Fibroblast of peridontal ligament (primary cell): ENCODE data around the gene ACTL8.

Experiments
- DNase-seq: peaks from one replicate; pipeline ENCODE4 v3.0.0-alpha.2; 2010; ENCODE audit errors: extremely low read depth

Gene ACTL8

GRCh38 chr1:17845583-17845982, 90.5 kb downstream of the ACTL8 start:
- no peak for DNase-seq

DNA sequence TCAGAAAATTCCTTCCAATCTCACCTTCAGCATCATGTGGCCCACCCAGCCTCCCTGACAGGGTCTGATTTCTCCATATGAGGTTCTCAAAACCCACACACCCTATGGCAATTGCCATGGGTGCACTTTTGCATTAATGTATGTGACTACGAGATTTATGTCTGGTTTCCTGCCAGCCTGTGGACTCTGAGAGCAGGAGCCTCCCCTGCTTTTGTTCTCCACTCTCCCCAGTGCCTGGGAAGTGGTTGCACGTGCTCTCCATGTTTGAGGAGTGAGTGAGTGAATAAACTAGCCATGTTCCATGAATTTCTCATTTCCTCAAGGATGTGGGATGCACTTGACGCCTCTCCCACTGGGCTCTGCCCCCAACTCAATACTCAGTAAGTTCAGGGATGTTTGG, 91.2 kb downstream of the ACTL8 start:
- no peak for DNase-seq

DNA sequence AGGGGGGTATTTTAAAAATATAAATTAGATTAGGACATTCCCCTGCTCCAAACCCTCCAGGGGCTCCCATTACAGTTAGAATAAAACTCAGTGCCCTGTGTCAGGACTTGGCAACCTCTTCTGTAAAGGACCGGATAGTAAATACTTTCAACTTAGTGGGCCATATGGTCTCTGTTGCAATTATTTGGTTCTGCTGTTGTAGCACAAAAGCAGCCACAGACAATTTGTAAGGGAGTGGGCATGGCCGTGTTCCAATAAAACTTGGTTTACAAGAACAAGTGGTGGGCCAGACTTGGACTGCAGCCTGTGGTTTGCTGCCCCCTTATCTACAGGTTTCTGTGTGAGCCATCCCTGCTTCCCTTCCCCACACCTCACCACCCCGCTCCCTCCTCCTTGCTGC, 92.0 kb downstream of the ACTL8 start:
- no peak for DNase-seq

DNA sequence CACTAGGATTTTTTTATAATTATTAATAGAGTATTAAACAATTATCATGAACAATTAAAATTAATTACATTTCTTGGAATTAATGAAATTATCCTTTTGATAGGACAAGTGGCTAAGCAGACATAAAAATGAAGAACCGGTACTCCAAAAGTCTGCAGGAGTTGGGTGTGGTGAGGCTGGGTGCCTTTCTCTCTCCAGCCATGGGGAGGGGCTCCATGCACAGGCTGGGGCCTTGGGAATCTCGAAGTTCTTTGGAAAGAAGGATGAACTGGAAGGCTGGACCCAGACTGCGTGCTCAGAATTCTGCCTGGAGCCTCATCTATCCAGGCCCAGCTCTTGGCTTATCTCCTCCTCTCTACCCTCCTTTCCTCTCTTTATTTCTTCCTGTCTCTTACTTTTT, 94.1 kb downstream of the ACTL8 start:
- DNase-seq = peak; percentile 36

GRCh38 chr1:17851056-17851455, 95.9 kb downstream of the ACTL8 start:
- DNase-seq = no peak

DNA sequence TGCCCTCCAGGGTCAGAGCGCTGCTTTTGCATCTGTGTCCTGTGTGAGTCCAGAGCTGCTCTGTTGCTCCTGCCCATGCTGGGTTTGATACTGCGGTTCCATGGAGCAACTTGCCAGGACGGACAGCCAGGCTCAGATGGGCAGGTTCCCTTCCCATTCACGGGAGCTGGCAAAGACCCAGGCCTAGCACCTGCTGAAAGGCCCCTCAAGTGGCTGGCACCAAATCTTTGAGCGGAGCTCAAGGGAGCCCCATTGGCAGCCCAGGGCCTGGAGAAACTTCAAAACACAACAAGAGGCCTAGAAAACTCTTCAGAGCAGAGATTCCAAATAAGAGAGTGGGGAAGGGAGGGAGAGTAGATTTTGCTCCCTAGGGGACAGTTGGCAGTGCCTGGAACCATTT, 97.2 kb downstream of the ACTL8 start:
- no peak for DNase-seq

- DNase-seq = no peak
Observed at GRCh38 chr1:17853241-17853935, 98.3 kb downstream of the ACTL8 start.

DNA sequence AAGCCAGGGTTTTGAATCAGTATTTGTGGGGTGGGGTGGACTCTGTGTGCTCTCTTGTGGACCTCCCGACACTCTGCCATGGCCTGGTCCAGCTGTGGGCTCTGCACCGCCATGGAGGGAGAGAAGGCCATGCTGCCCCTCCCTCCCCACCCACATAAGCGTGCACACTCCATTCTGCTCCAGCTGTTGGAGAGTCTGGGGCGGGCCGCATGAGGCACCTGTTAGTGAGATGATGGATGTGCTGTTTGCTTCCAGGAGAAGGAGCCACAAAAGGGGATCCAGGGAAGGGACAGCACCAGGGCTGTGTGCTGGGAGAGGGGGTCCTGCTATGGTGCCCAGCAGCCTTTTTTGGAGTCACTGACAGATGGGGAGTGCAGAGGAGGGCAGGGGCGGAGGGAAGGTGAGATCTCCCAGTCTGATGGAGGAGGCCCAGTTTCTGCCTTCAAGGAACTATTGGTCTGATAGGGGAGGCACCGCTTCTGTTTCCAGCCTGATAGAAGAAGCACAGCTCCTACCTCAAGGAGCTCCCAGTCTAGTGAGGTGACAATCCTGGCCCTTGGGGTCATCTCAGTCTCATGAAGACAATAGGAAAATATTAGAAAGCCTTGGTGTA, 101.5 kb downstream of the ACTL8 start:
- no peak for DNase-seq

DNA sequence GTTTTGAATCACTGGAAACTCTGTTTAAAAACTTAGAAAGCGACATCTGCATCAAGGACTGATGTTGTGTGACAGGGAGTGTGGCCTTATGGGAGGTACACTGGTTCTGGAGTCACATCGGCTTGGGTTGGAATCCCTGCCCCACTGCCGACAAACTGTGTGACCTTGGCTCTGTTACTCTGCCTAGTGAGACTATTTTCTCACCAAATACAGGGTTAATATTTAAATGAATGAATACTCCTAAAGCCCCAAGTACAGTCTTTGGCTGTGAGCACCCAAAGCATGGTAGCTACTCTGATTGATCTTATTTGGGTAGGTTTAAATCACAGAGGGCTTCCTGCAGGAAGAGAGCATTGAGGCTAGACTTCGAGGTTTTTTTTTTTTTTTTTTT, 102.0 kb downstream of the ACTL8 start:
- no peak for DNase-seq

DNA sequence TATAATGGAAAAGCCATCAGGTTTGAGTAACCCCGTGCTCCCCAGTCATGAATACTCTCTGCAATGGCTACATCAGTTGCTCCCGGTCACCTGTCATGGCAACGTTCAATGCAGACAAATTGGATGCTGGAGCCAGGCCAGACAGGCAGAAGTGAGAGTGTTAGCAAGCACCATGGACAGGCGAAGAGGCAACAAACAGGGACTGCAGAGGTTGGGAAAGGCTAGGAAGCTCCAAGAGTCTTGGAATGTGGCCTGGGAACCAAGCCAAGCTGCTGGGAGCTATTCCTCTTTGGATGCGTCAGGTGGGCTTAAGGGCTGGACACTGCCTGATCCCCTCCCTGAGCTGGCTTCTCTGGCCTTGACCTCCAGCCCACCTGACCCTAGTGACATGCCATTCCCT, 102.9 kb downstream of the ACTL8 start:
- DNase-seq = no peak

DNA sequence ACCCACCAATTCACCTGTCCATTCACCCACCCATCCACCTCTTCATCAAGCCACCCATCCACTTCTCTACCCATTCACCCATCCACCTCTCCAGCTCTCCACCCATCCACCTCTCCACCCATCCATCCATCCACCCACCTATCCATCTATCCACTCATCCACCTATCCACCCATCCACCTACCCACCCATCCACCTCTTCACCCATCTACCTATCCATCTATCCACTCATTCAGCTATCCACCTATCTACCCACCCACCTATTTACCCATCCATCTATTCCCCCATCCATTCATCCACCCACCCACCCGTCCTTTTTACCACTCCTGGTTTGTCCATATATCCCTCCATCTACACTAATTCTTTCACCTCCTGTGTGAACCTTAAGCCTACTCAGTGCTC, 105.7 kb downstream of the ACTL8 start:
- no peak for DNase-seq

- DNase-seq = no peak
Observed at GRCh38 chr1:17861685-17862084, 106.6 kb downstream of the ACTL8 start.

GRCh38 chr1:17862121-17862520, 107.0 kb downstream of the ACTL8 start:
- DNase-seq = no peak

GRCh38 chr1:17865912-17866739, 111.0 kb downstream of the ACTL8 start:
- DNase-seq = peak; percentile 93

DNA sequence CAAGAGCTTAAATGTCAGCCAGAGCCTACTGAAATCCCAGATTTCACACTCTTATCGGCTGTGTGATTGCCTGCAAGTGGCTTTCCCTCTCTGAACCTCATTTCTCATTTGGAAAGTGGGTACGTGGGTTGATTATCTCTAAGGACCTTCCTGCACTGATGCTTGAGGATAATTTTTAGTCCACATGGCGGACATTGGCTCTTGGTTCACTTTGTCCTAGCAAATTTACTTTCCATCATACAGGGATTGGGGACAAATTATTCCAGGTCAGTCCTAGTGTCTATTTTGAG, 111.6 kb downstream of the ACTL8 start:
- DNase-seq = no peak

DNA sequence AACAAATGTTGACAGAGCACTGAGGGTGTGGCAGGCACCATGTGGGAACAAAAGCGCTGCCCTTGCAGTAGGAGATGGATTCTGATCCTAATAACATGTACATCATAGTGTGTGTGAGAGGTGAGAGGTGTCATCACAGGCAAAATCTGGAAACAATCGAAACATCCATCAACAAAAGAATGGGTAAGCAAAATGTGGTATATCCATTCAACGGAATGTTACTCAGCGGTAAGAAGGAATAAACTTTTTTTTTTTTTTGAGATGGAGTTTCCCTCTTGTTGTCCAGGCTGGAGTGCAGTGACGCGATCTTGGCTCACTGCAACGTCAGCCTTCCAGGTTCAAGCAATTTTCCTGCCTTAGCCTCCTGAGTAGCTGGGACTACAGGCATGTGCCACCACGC, 112.3 kb downstream of the ACTL8 start:
- DNase-seq = no peak

DNA sequence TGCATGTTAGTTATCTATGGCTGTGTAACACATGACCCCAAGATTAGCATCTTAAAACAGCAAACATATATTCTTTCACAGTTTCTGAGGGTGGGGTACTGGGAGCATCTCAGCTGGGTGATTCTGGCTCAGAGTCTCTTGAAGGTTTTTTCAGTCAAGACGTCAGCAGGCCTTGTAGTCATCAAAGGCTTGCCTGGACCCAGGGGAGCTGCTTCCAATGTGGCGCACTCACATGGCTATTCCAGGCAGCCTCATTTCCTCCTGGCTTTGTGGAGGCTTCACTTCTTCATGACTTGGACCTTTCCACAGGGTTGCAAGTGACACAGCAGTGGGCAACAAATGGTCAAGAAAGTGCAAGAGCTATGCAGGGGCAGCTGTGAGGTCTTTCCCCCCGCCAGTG, 114.7 kb downstream of the ACTL8 start:
- peak; percentile 57 for DNase-seq

- DNase-seq = no peak
Observed at GRCh38 chr1:17870679-17871078, 115.5 kb downstream of the ACTL8 start.

- no peak for DNase-seq
Observed at GRCh38 chr1:17873007-17873675, 118.0 kb downstream of the ACTL8 start.

GRCh38 chr1:17874231-17874630, 119.1 kb downstream of the ACTL8 start:
- DNase-seq = peak; percentile 90

- DNase-seq = peak; percentile 97
Observed at GRCh38 chr1:17874710-17875109, 119.6 kb downstream of the ACTL8 start.

GRCh38 chr1:17875171-17875881, 120.2 kb downstream of the ACTL8 start:
- DNase-seq = peak; percentile 68
